HG03196 (cell line): ENCODE measurements around the gene MACROD1.

Experiments
- ATAC-seq: cut with Tn5 transposase; IDR thresholded peaks from one replicate; pipeline ENCODE4 v1.9.1; 2021; ENCODE audit not compliant: unreplicated experiment

The MACROD1 gene

DNA sequence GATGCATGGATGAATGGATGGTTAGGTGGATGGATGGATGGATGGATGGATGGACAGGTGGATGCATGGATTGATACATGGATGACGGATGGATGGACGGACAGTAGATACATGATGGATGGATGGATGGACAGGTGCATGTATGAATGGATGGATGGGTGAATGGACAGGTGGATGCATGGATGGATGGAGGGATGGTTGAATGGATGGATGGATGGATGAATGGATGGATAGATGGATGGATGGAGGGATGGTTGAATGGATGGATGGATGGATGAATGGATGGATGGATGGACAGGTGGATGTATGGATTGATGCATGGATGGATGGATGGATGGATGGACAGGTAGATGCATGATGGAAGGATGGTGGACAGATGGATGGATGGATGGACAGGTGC lies 51.7 kb downstream of the MACROD1 start:
- ATAC-seq: no peak

DNA sequence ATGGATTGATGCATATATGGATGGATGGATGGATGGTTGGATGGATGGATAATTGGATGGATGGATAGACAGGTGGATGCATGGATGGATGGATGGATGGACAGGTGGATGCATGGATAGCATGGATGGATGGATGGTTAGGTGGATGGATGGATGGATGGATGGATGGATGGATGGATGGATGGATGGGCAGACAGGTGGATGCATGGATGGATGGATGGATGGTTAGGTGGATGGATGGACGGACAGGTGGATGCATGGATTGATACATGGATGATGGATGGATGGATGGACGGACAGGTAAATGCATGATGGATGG lies 52.5 kb downstream of the MACROD1 start:
- ATAC-seq: no peak

DNA sequence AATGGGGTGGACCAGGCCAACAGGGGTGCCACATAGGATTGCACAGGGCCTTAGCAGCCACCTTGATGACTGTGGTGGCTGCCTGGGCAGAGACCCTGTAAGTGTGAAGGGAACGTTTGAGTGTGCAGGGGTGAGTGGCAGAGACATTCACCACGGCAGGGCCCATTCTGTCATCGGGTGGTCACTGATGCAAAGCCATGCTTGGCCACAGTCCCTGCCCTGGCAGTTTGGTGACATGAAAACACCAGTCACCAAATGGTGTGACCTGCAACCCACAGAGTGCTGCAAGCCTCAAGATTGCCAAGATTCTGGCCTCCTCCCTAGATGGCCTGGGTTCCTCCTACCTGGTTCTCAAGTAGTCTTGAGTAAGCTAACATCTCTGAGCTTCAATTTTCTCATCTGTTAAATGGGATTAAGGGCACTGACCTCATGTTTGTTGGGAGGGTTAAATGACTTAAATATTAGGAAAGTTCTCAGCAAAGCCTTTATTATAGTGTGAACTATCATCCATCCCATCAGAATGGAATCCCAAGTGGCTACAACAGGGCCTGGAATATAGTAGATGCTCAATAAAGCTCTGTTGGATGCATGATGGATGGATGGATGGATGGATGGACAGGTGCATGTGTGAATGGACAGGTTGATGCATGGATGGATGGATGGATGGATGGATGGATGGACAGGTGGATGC lies 53.0 kb downstream of the MACROD1 start:
- ATAC-seq: no peak

DNA sequence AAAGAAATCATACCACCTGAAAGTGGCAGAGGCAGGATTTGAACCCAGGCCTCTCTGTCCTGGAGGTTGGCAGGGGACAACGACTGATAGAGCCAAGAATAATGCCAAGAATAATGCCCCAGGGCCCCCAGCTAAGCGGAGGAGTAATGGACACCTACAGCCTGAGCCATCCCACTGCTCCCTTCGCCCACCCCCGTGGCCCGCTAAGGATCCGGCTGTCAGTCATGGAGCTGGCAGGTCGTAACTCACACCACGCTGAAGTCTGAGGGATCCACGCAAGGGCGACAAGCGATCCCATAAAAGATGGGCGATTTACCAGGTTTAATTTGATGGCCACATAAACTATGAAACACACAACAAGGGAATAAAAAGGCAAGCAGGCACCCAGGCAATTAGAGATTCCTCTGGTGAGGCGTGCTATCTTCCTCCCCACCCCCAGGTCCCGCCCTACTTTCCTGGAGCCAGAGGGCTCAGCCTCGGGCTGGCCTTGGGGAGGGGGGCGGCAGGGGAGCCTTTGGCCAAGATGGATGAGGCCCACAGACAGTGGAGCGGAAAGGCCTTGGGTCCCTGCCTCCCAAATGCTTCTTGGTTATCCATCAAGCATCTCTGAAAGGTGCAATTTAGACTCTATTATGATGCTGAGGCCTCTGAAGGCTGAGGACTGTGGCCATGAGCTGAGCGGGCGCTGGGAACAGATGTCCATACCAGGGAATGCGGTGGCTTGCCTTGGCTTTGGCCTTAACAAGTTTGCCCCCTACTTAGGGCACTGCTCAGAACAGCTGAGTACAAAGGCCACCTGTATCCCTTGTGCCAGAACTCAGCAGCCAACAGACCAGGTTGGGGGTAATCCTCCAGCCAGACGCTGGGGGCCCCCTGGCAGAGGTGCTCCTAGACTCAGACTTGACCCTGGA lies 55.2 kb downstream of the MACROD1 start:
- ATAC-seq: no peak

DNA sequence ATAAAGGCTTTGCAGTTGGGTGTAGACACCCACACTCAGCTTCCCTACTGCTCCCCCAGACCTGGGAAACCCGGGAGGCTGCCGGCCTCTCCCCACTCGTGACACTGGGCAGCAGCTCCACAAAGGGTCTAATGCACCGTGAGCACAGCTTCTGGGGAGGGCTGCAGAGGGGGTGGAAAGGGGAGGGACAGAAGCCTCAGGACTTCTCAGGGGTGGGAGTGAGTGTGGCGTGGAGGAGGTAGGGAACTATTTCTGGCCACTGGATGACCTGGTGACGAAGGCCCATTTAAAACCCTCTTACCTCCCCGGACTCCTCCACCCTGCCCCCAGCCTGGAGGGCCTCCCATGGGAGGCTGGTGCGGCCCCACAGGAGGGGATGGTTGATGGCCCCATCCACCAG lies 56.6 kb downstream of the MACROD1 start:
- ATAC-seq: no peak

DNA sequence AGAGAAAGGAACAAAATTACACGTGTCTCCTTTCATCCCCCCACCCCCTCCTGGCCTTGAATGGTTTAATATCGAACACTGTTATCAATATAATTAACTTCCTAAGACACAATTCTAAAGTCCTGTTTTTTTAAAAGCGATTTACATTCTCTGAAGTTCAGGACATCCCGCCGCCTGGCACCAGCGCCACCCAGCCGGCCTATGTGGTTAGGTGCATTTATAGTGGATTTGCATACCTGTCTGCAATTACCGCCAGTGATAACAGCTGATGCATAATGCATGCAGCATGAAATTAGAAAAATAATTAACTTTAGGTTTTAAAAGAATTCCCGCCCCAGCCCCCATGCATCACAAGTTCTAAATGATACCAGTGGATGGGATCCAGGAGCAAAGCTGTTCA lies 58.6 kb downstream of the MACROD1 start:
- no peak for ATAC-seq

DNA sequence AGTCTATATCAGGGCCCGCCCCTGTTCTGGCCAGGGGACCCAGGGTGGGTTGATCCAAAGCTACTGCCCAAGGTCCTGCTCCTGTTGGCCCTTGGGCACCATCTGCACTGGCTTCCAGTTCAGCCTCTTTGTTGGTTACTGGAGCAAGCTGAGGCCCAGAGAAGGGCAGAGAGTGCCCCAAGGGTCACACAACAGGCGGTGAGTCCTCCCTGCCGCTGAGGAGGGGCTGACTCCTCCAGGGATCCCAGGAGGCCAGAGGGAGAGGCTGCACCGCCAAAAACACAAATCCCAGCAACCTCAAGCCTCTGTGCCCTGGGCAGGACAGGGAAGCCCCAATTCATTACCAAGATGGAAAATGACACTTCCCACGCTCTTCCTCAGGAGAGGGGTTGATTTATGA lies 61.3 kb downstream of the MACROD1 start:
- ATAC-seq: no peak

DNA sequence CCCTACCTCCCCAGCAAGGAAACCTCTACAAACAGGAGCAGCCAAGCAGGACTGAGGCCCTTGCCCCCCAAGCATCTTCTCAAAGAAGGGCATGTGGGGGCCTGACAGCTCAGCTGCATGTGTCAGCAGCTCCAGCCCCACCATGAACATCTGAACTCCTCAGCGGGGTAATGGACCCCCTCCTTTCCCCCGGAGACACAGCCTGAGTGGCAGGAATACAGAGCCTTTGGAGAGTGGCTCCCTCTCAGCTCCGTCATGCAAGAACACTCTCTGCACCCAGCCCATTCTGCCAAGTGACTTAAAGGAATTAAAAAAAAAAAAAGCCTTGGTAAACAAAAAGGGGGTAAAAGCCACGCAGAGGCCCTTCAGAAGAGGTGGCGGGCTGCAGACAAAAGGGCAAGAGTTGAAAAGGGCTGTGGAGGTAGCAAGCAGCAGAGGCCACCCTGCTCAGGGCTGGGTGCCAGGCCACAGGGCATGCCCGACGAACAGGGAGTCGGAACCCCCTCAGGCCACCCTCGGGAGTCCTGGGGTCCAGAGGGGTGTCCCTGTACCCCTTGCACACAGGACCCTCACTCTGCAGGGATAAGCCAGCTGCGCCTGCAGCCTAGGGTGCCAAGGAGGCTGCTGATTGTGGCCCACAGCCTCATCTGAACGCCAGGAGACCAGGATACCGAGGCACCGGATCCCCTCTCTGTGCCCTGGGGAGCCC lies 62.5 kb downstream of the MACROD1 start:
- ATAC-seq: no peak

DNA sequence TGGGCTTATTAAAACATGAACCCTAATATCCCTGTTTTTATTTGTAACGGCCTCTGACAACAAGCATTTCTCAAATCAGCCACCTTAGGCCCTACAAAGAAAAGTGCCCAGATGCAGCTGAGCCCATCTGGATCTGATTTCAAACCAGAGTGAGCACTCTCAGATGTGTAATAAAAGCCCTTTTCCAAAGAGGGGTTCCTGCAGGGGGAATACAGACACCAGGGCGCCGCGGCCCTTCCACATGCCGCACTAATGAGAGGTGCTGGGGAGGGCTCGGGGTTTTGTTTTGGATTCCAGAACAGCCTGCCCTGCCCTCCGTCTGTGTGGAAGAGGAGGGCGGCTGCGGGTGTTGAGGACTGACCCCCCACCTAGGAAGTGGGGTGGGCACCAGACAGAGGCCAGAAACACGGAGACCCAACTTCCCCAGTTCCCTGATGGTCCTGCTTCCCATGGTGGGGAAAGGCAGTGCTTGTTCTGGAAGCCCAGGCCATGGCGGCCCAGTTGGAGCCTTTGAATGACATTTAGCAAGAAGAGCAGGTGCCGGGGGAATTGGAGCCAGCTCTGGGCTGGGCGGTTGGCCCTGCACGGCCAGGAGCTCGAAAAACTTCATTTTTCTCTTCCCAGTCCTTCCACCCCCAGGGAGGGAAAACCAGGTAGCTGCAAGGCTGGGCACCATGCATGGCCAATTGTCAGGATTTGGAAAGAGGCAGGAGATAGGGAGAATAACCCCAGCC lies 63.7 kb downstream of the MACROD1 start:
- ATAC-seq: no peak

DNA sequence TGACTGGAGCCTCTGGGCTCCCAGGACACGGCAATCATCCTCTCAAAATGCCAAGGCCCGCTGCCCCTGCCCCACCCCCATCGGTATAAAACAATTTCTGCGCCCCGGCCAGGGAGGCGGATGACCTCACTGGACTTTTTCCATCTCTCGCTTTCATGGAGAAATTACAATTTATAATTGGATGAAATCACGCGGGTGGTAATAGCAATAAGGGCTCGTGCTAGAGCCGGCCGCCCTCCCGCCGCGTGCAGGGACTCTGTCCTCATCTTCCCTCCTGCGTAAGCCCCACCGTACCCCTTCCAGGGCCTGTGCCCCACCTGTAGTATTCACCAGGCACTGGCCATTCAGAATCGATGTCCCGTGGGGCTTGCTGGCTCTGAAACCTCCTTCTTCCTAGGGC lies 64.5 kb downstream of the MACROD1 start:
- ATAC-seq: no peak

DNA sequence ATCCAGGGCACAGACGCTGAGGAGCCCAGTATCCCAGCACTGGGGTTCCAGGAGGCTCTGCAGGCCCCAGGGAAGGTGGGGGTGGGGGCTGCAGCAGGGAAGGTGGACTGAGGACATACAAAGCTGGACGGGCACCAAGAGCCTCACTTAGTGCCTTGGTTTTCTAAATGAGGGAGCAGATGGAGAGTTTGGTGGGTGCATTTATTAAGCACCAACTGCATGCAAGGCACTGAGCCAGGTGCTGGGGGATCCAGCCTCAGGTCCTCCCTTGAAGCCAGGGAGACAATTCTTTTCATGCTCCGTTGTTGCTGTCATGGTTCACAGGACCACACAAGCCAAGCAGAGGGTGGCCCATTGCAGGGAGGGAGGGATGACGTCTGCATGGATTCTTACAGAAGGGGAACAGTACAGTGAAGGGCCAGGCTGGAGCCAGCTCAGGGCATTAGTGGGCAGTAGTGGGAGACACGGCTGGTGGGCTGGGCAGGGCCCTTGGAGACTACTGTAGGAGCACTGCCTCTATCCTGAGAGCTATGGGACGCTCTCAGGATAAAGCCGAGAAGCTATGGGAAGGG lies 65.0 kb downstream of the MACROD1 start:
- no peak for ATAC-seq

DNA sequence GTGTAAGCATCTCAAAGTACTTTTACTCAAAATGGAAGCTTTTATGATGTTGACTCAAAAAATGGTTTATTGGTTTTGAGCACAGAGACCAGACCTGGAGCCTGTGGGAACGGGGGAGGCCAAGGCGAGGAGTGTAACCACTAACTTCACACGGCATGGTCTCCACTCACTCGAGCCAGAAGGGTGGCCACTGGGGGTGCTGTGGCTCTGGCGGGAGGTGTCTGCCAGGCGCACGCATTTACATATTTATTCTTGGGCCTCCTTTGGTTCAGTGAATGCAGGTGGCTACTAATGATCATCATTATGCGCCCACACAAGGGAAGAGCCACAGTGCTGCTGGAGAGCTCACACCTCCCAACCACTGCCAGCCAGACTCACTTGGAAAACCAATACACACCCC lies 65.6 kb downstream of the MACROD1 start:
- ATAC-seq: no peak

DNA sequence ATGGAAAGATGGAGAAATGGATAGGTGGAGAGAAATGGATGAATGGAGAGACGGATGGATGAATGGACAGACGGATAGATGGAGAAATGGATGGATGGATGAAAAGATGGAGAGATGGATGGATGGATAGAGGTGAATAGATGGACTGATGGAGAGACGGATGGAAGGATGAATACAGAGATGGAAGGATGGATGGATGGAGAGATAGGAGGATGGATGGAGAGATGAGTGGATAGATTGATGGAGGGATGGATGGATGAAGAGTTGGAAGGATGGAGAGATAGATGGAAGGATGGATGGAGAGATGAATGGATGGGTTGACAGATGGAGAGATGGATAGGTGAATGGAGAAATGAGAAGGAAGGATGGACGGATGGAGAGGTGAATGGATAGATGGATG lies 66.5 kb downstream of the MACROD1 start:
- ATAC-seq: no peak

DNA sequence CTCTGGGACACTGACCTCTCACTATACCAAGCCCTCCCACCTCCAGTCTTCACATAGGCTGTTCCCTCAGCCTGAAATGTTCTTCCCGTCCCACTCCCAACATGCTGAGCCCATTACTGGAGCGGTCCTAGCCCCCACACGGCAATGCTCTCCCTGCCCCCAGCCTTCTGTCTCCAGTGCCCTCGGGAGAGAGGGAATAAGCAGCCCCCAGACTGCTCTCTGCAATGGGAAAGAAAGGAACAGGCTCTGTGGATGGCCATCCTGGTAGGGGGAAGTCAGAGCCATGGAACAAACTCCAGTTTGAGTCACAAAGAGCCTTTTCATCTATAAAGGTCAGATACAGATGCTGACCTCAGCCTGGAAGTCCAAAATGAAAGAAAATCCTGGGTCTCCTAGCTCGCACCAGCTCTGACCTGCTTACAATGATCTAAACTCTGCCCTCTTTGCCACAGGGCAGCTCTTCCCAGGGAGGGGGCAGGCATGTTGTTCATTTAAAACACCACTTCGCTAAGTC lies 67.5 kb downstream of the MACROD1 start:
- ATAC-seq: no peak

DNA sequence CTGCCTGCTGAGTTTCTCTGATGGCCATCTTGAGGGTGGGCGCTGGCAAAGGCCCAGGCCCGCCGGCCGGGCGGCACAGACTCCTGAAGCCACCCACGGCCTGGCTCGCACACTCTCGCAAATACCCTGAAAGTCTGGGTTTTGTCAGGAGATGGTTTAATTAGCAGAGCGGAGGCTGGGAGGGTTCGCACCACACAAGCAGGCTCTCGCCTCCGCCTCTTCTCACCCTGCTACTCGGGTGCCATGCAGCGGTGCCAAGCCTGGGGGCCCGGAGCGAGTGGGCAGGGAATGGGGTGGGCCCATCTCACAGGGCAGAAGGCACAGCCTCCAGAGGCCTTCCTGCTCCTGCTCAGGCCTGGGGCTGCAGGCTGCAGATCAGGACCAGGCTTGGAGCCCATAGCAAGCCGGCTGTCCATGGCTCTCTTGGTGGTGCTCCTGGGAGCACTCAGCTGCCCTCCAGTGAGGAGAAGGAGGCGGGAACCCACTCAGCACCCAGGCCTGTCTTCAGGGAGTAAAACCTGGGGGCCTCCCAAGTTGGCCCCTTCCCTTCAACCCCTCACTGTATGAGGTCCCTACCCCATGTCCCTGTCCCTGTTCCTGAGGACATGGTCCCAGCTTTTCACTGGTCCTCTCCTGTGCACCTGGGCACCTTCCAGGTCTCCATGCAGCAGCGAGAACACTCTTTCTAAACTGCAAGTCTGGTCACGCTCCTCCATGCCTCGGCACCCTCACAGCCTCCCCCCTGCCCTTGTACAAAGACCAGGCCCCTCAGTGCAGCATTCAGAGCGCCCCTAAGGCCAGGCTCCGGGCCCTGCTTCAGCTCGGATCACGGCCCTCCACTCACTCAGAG lies 68.2 kb downstream of the MACROD1 start:
- ATAC-seq: no peak

DNA sequence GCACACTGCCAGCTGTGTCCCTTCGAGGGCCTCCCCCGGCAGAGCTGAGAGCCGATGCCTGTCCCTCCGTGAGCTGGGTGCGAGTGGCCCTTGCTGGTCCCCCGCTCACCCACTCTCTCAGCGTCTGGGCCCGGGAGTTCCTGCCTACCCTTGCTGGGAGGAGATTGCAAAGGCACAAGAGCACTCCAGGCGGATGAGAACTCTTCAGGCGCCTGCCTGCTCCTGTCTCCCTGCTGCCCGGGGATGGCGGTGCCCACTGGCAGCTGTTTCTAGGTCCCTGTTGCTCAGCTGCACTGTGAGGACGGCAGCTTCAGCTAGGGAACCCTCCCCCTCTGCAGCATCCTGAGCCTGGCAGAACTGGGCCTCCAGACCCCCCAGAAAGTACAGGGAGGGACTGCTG lies 69.1 kb downstream of the MACROD1 start:
- ATAC-seq: no peak

DNA sequence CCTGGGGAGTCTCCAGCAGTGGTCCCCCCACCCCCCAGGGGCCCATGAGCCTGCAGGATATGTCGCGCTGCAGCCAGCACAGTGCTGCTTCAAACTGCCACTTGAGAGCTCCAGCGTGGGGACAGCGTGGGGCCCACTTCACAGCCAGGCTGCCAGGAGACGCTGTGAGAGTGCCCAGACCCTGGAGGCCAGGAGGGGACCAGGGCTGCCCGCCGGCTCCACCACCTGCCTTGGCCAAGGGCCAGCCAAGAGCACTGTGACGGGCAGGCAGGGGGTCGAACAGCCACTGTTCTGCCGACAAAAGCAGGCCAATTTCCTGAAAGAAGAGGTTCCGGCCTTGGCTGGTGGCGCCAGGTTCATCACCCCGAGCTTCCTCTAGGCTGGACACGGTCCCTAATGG lies 70.0 kb downstream of the MACROD1 start:
- no peak for ATAC-seq

DNA sequence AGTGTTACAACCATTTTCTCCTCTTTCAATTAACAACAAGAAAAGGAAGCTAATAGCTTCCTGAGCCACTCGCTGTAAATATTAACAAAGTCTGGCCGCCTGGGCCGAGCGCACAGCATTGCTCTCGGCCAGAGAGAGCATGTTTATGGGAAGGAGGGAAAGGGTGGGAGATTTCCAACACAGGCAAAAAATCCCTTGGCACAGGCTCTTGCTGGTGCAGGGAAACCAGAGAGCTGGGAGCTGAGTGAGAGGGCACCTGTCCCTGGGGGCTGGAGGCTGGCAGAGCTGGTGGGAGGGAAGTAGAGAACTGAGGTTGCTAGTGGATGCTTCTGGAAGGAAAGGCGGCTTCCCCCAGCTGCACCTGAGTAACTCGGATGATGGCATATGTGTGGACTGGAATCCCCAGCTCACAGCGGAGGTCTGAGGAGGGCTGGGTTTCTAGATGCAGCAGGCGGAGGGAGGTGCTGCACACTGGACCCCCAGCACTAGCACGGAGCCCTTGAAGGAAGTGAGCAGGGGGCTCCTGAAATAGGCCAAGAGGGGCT lies 70.6 kb downstream of the MACROD1 start:
- no peak for ATAC-seq

DNA sequence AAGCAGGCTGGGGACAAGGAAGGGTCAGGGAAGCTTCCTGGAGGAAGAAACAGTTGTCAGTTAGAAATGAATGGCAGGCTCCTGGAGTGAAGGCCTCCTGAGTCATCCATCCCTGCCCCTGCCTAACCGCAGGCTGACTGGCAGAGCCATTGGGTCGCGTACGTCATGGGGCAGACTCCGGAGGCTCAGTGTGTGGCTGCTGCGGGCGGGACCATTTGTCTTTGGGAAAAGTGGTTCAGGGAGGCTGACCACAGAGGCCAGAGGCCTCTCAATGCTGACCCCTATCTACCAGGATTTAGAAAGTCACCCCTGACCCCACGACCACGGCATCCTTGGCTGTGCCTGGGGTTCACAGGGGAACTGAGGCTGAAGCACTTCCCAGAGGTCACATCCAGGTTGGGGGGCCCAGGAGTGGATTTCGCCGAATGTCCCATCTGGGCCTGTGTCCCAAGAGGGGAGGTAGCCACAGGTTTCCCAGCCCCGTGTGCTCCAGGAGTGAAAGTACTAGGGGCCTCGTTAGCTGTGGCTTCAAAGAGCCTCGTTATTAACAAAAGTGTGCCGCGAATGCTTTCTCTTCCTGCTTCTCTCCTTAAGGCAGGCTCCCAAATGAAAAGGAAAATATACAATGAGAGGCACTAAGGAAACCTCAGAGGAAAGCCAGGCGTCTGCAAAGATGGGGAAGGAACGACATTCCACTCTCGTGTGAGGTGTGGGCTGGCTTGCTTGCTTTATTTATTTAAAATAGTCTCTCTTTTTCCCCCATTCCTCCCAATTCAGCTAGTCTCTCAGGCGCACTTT lies 71.3 kb downstream of the MACROD1 start:
- ATAC-seq: no peak
